ENCODE measurements around the gene RFX4. TPM values are rescaled to one million over a fixed set of nuclear protein-coding genes. Genes with fewer than 3 reads are reported as not detected.

RFX4 gene
- total RNA-seq, 4 donors from 2014 or later: not detected

- no peaks in the 10 kb centered on the region for H3K9me3 ChIP-seq
- no peaks in the 10 kb centered on the region for H3K27me3 ChIP-seq
- peaks cover 3% of the 10 kb centered on the region for H3K4me1 ChIP-seq
- no peaks in the 10 kb centered on the region for H3K36me3 ChIP-seq
- H3K27ac ChIP-seq: no peak overlapping the region
- WGBS: 81% methylated on average over 7 of the region's 7 CpGs
- TF ChIP-seq POLR2AphosphoS5 (IDR thresholded peaks at IDR 0.05) (no peak), EP300 (IDR thresholded peaks at IDR 0.05) (no peak), POLR2A (IDR thresholded peaks at IDR 0.05) (no peak), CTCF (IDR thresholded peaks at IDR 0.05) (no peak)
- no peak for DNase-seq (ENCODE audit: low spot score in 2 of 2)
- no peak overlapping the region for H3K4me3 ChIP-seq
Measured at GRCh38 chr12:106758349-106759110, 175.7 kb downstream of the RFX4 start.

GRCh38 chr12:106759526-106760183 lies 176.9 kb downstream of the RFX4 start:
- no peak for TF ChIP-seq EP300 (IDR thresholded peaks at IDR 0.05)
- TF ChIP-seq CTCF (IDR thresholded peaks at IDR 0.05): no peak
- no peak for TF ChIP-seq POLR2A (IDR thresholded peaks at IDR 0.05)
- TF ChIP-seq POLR2AphosphoS5 (IDR thresholded peaks at IDR 0.05): no peak
- Histone ChIP-seq H3K36me3 (no peaks in the 10 kb centered on the region), H3K4me1 (peaks cover 3% of the 10 kb centered on the region), H3K9me3 (no peaks in the 10 kb centered on the region), H3K27me3 (no peaks in the 10 kb centered on the region), H3K27ac (no peak overlapping the region), H3K4me3 (no peak overlapping the region)
- DNase-seq (ENCODE audit: low spot score in 2 of 2): no peak
- 80% methylated on average over 7 of the region's 7 CpGs for WGBS

- H3K27ac ChIP-seq: no peak overlapping the region
- WGBS: 49% methylated on average over 2 of the region's 2 CpGs
- peaks cover 3% of the 10 kb centered on the region for H3K4me1 ChIP-seq
- no peak overlapping the region for H3K4me3 ChIP-seq
- DNase-seq (ENCODE audit: low spot score in 2 of 2): no peak
- no peaks in the 10 kb centered on the region for H3K9me3 ChIP-seq
- TF ChIP-seq CTCF (IDR thresholded peaks at IDR 0.05) (no peak), POLR2AphosphoS5 (IDR thresholded peaks at IDR 0.05) (no peak)
- no peaks in the 10 kb centered on the region for H3K36me3 ChIP-seq
- no peaks in the 10 kb centered on the region for H3K27me3 ChIP-seq
Measured at GRCh38 chr12:106760184-106760531, 177.4 kb downstream of the RFX4 start.

- no peaks in the 10 kb centered on the region for H3K9me3 ChIP-seq
- no peak overlapping the region for H3K4me3 ChIP-seq
- peaks cover 3% of the 10 kb centered on the region for H3K4me1 ChIP-seq
- DNase-seq (ENCODE audit: low spot score in 2 of 2): no peak
- no peaks in the 10 kb centered on the region for H3K36me3 ChIP-seq
- H3K27ac ChIP-seq: no peak overlapping the region
- peaks cover 20% of the 10 kb centered on the region for H3K27me3 ChIP-seq
- TF ChIP-seq EP300 (IDR thresholded peaks at IDR 0.05): no peak
Measured at GRCh38 chr12:106764220-106764619, 181.4 kb downstream of the RFX4 start.

GRCh38 chr12:106764738-106765137 lies 181.9 kb downstream of the RFX4 start:
- Histone ChIP-seq H3K4me3 (no peak overlapping the region), H3K27me3 (peaks cover 20% of the 10 kb centered on the region), H3K36me3 (no peaks in the 10 kb centered on the region), H3K9me3 (no peaks in the 10 kb centered on the region), H3K4me1 (peaks cover 2% of the 10 kb centered on the region), H3K27ac (no peak overlapping the region)
- no peak for TF ChIP-seq CTCF (IDR thresholded peaks at IDR 0.05)
- no peak for TF ChIP-seq POLR2A (IDR thresholded peaks at IDR 0.05)
- TF ChIP-seq POLR2AphosphoS5 (IDR thresholded peaks at IDR 0.05): no peak
- no peak for TF ChIP-seq EP300 (IDR thresholded peaks at IDR 0.05)
- 94% methylated on average over 3 of the region's 3 CpGs for WGBS
- no peak for DNase-seq (ENCODE audit: low spot score in 2 of 2)
